ENCODE data around the gene MYO16. TPM values are rescaled to one million over a fixed set of nuclear protein-coding genes. Genes with fewer than 3 reads are reported as not detected.

The MYO16 gene
- total RNA-seq, 1 experiment from 2014 or later: 0.49 TPM

GRCh38 chr13:109200556-109200955 lies 571.1 kb downstream of the MYO16 start:
- ChIA-PET CTCF (no interaction called here), POLR2A (ENCODE audit: low non-redundant PET) (no interaction called here)
- Histone ChIP-seq H3K4me1 (ENCODE audit: insufficient read depth, low read length, poor library complexity, severe bottlenecking) (peaks cover 18% of the 10 kb centered on the region), H3K27ac (ENCODE audit: low read depth, low read length, poor library complexity, severe bottlenecking) (no peak overlapping the region), H3K27me3 (replicated peaks; ENCODE audit: insufficient read depth, low read depth, low read length, poor library complexity) (no peaks in the 10 kb centered on the region), H3K9me3 (ENCODE audit: low read depth, low read length, poor library complexity, severe bottlenecking) (no peaks in the 10 kb centered on the region), H3K36me3 (ENCODE audit: insufficient read depth, low read length, poor library complexity, severe bottlenecking) (no peaks in the 10 kb centered on the region), H3K4me3 (ENCODE audit: low read depth, low read length, poor library complexity, severe bottlenecking) (no peak overlapping the region)
- TF ChIP-seq CTCF (conservative IDR thresholded peaks at IDR 0.05; ENCODE audit: low read depth, low read length) (no peak), EZH2 (IDR thresholded peaks at IDR 0.05; ENCODE audit: borderline replicate concordance, low read depth, low read length, poor library complexity, severe bottlenecking) (no peak)
- no TSS peak for BruUV-seq (replicated peaks)
- DNase-seq (ENCODE audit: low spot score): no peak
- intact Hi-C loops (cut with micrococcal nuclease; ENCODE audit: unreplicated experiment): no loop called here

- intact Hi-C loops (cut with micrococcal nuclease; ENCODE audit: unreplicated experiment): no loop called here
- Histone ChIP-seq H3K9me3 (ENCODE audit: low read depth, low read length, poor library complexity, severe bottlenecking) (no peaks in the 10 kb centered on the region), H3K27ac (ENCODE audit: low read depth, low read length, poor library complexity, severe bottlenecking) (no peak overlapping the region), H3K4me1 (ENCODE audit: insufficient read depth, low read length, poor library complexity, severe bottlenecking) (peaks cover 8% of the 10 kb centered on the region), H3K4me3 (ENCODE audit: low read depth, low read length, poor library complexity, severe bottlenecking) (no peak overlapping the region), H3K27me3 (replicated peaks; ENCODE audit: insufficient read depth, low read depth, low read length, poor library complexity) (no peaks in the 10 kb centered on the region), H3K36me3 (ENCODE audit: insufficient read depth, low read length, poor library complexity, severe bottlenecking) (no peaks in the 10 kb centered on the region)
- no TSS peak for BruUV-seq (replicated peaks)
- DNase-seq (ENCODE audit: low spot score): no peak
- no peak for TF ChIP-seq CTCF (conservative IDR thresholded peaks at IDR 0.05; ENCODE audit: low read depth, low read length)
- TF ChIP-seq EZH2 (IDR thresholded peaks at IDR 0.05; ENCODE audit: borderline replicate concordance, low read depth, low read length, poor library complexity, severe bottlenecking): no peak
- ChIA-PET CTCF (no interaction called here), POLR2A (ENCODE audit: low non-redundant PET) (no interaction called here)
Measured at GRCh38 chr13:109203587-109203986, 574.2 kb downstream of the MYO16 start.

- Histone ChIP-seq H3K9me3 (ENCODE audit: low read depth, low read length, poor library complexity, severe bottlenecking) (no peaks in the 10 kb centered on the region), H3K4me1 (ENCODE audit: insufficient read depth, low read length, poor library complexity, severe bottlenecking) (peaks cover 5% of the 10 kb centered on the region), H3K36me3 (ENCODE audit: insufficient read depth, low read length, poor library complexity, severe bottlenecking) (no peaks in the 10 kb centered on the region), H3K4me3 (ENCODE audit: low read depth, low read length, poor library complexity, severe bottlenecking) (no peak overlapping the region), H3K27ac (ENCODE audit: low read depth, low read length, poor library complexity, severe bottlenecking) (no peak overlapping the region), H3K27me3 (replicated peaks; ENCODE audit: insufficient read depth, low read depth, low read length, poor library complexity) (no peaks in the 10 kb centered on the region)
- POLR2A ChIA-PET (ENCODE audit: low non-redundant PET): no interaction called here
- TF ChIP-seq CTCF (conservative IDR thresholded peaks at IDR 0.05; ENCODE audit: low read depth, low read length) (no peak), EZH2 (IDR thresholded peaks at IDR 0.05; ENCODE audit: borderline replicate concordance, low read depth, low read length, poor library complexity, severe bottlenecking) (no peak)
- CTCF ChIA-PET: no interaction called here
- BruUV-seq (replicated peaks): no TSS peak
- intact Hi-C loops (cut with micrococcal nuclease; ENCODE audit: unreplicated experiment): no loop called here
- DNase-seq (ENCODE audit: low spot score): no peak
Measured at GRCh38 chr13:109204252-109204651, 574.8 kb downstream of the MYO16 start.
